HepG2 (cell line): Measurements from ENCODE around the gene CAPN11. TPM values are rescaled to one million over a fixed set of nuclear protein-coding genes. Genes with fewer than 3 reads are reported as not detected.
A peak's percentile ranks its signal among the peaks of the same experiment; 100 is the strongest.

ENCODE experiments used
- GFI1 ChIP-seq: sonication (generic); formaldehyde crosslinking; IDR thresholded peaks from 2 replicates; pipeline ENCODE4 v1.5.0; 2020; ENCODE audit warnings: missing genetic modification reagents, mild to moderate bottlenecking, borderline replicate concordance
- HES4 ChIP-seq: sonication (generic); formaldehyde crosslinking; IDR thresholded peaks from 2 replicates; pipeline ENCODE4 v1.9.0; 2021; ENCODE audit warnings: mild to moderate bottlenecking, missing genetic modification reagents, borderline replicate concordance
- ZMYM3 ChIP-seq: sonication (generic); formaldehyde crosslinking; IDR thresholded peaks from 2 replicates; pipeline ENCODE4 v1.5.1; 2020; ENCODE audit warnings: mild to moderate bottlenecking, missing genetic modification reagents
- ZNF7 ChIP-seq: IDR thresholded peaks from 2 replicates; pipeline ENCODE4 v1.6.1; 2016; ENCODE audit warnings: missing biosample characterization, missing genetic modification reagents
- polyA plus RNA-seq, 8 experiments: library from polyadenylated mRNA; depleted of rRNA in 3 of 8; stranded (reverse) in 7 of 8; unstranded in 1 of 8; fragments of >200 nt; fragmentation: Illumina TruSeq in 4 of 8; extraction: Trizol in 4 of 8; gene quantifications; 2 replicates each; pipeline versions ENCODE4 v1.2.1 to v1.2.3, GENCODE V29; 2011 to 2016; ENCODE audit warnings: low read depth in 4 of 8, missing spikeins in 1 of 8, mixed read lengths in 1 of 8; ENCODE audit not compliant: insufficient read depth in 1 of 8
- total RNA-seq, 5 experiments: library from RNA; depleted of rRNA; stranded (reverse); fragments of >200 nt; fragmentation: Illumina TruSeq; extraction: Trizol; gene quantifications; 2 replicates each; pipeline ENCODE4 v1.2.3, GENCODE V29; 2016; ENCODE audit warnings: low read depth in 1 of 5
- TF ChIP-seq, protein P1 (sequence below): IDR thresholded peaks from 2 replicates; pipeline ENCODE4 v1.6.1; 2016; ENCODE audit warnings: low read depth
- TF ChIP-seq, protein P2 (sequence below), 2 experiments: fragments of 450-650 bp in 1 of 2; sonication (generic) in 1 of 2; formaldehyde crosslinking; IDR thresholded peaks; 2 replicates each; pipeline versions ENCODE4 v1.5.0 to v1.8.0; 2020 to 2022; ENCODE audit warnings: mild to moderate bottlenecking in 1 of 2, missing genetic modification reagents in 1 of 2
- TF ChIP-seq, protein P3 (sequence below): sonication (generic); formaldehyde crosslinking; IDR thresholded peaks from 2 replicates; pipeline ENCODE4 v1.4.0; 2020; ENCODE audit warnings: mild to moderate bottlenecking, missing genetic modification reagents
- TF ChIP-seq, protein P4 (sequence below): sonication (generic); formaldehyde crosslinking; IDR thresholded peaks from 2 replicates; pipeline ENCODE4 v1.4.0; 2020; ENCODE audit warnings: low read depth, missing genetic modification reagents
- TF ChIP-seq, protein P5 (sequence below): sonication (generic); formaldehyde crosslinking; IDR thresholded peaks from 2 replicates; pipeline ENCODE4 v1.4.0; 2020; ENCODE audit warnings: mild to moderate bottlenecking, missing genetic modification reagents

Gene CAPN11
- total and polyA plus RNA-seq, 2 of the 13 experiments (the other 11 are each of a cell fraction or from before 2014, with no cell fraction given) = 0.07 to 0.11 TPM

DNA sequence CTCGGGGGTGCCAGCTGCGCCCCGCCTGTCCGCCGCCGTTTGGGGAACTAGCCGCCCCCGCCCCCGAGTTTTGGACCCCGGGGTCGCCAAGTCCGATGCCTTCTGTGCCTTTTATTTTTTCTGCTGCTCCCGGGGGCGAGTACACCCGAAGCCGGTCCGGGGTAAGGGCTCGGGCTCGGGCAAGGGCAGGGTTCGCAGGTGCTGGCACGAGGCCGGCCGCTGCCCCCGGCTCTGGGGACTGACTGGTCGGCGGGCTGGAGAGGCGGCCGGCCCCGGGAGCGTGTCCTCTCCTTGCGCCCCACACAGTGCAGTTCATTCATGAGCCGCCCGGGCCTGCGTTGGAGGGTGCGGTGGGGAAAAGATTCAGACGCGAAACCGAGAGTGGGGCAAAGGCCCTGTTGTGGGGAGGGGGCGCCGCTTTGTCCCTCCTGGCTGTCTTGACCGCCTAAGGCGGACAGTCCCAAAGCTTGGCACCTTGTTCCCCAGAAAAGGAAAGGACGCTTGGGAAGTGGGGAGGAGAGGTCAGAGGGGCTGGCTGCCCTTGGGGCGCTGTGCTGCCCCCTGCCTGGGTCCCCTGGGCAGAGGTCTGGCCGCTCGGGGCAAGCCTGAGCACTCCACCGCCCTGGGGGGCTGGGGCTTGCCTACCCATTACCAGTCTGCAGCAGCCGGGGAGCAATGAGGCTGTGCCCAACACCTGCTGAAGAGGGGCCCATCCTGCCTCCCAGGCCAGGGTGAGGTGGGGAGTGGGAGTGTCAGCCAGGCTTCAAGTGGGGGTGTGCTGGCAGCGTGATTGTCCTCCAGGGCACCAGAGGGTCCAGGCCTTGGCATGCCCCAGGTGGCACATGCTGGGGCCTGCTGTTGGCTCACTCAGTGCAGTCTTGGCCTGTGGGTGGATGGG lies 30.4 kb upstream of the CAPN11 start (continued):
- TF ChIP-seq, protein P1, sequence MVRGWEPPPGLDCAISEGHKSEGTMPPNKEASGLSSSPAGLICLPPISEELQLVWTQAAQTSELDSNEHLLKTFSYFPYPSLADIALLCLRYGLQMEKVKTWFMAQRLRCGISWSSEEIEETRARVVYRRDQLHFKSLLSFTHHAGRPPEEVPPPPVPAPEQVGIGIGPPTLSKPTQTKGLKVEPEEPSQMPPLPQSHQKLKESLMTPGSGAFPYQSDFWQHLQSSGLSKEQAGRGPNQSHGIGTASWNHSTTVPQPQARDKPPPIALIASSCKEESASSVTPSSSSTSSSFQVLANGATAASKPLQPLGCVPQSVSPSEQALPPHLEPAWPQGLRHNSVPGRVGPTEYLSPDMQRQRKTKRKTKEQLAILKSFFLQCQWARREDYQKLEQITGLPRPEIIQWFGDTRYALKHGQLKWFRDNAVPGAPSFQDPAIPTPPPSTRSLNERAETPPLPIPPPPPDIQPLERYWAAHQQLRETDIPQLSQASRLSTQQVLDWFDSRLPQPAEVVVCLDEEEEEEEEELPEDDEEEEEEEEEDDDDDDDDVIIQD (CRISPR knock-in tag) = no peak
- TF ChIP-seq ZNF7 (CRISPR knock-in tag) = no peak
- TF ChIP-seq, protein P2, sequence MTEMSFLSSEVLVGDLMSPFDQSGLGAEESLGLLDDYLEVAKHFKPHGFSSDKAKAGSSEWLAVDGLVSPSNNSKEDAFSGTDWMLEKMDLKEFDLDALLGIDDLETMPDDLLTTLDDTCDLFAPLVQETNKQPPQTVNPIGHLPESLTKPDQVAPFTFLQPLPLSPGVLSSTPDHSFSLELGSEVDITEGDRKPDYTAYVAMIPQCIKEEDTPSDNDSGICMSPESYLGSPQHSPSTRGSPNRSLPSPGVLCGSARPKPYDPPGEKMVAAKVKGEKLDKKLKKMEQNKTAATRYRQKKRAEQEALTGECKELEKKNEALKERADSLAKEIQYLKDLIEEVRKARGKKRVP (CRISPR knock-in tag; IDR thresholded peaks at IDR 0.05) = no peak
- peak; percentile 40; the same call in 1 of the 2 replicates for TF ChIP-seq GFI1
- TF ChIP-seq, protein P3, sequence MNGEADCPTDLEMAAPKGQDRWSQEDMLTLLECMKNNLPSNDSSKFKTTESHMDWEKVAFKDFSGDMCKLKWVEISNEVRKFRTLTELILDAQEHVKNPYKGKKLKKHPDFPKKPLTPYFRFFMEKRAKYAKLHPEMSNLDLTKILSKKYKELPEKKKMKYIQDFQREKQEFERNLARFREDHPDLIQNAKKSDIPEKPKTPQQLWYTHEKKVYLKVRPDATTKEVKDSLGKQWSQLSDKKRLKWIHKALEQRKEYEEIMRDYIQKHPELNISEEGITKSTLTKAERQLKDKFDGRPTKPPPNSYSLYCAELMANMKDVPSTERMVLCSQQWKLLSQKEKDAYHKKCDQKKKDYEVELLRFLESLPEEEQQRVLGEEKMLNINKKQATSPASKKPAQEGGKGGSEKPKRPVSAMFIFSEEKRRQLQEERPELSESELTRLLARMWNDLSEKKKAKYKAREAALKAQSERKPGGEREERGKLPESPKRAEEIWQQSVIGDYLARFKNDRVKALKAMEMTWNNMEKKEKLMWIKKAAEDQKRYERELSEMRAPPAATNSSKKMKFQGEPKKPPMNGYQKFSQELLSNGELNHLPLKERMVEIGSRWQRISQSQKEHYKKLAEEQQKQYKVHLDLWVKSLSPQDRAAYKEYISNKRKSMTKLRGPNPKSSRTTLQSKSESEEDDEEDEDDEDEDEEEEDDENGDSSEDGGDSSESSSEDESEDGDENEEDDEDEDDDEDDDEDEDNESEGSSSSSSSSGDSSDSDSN (CRISPR knock-in tag) = peak; percentile 88
- TF ChIP-seq, protein P4, sequence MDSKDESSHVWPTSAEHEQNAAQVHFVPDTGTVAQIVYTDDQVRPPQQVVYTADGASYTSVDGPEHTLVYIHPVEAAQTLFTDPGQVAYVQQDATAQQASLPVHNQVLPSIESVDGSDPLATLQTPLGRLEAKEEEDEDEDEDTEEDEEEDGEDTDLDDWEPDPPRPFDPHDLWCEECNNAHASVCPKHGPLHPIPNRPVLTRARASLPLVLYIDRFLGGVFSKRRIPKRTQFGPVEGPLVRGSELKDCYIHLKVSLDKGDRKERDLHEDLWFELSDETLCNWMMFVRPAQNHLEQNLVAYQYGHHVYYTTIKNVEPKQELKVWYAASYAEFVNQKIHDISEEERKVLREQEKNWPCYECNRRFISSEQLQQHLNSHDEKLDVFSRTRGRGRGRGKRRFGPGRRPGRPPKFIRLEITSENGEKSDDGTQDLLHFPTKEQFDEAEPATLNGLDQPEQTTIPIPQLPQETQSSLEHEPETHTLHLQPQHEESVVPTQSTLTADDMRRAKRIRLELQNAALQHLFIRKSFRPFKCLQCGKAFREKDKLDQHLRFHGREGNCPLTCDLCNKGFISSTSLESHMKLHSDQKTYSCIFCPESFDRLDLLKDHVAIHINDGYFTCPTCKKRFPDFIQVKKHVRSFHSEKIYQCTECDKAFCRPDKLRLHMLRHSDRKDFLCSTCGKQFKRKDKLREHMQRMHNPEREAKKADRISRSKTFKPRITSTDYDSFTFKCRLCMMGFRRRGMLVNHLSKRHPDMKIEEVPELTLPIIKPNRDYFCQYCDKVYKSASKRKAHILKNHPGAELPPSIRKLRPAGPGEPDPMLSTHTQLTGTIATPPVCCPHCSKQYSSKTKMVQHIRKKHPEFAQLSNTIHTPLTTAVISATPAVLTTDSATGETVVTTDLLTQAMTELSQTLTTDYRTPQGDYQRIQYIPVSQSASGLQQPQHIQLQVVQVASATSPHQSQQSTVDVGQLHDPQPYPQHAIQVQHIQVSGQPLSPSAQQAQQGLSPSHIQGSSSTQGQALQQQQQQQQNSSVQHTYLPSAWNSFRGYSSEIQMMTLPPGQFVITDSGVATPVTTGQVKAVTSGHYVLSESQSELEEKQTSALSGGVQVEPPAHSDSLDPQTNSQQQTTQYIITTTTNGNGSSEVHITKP (CRISPR knock-in tag) = no peak
- TF ChIP-seq, protein P5, sequence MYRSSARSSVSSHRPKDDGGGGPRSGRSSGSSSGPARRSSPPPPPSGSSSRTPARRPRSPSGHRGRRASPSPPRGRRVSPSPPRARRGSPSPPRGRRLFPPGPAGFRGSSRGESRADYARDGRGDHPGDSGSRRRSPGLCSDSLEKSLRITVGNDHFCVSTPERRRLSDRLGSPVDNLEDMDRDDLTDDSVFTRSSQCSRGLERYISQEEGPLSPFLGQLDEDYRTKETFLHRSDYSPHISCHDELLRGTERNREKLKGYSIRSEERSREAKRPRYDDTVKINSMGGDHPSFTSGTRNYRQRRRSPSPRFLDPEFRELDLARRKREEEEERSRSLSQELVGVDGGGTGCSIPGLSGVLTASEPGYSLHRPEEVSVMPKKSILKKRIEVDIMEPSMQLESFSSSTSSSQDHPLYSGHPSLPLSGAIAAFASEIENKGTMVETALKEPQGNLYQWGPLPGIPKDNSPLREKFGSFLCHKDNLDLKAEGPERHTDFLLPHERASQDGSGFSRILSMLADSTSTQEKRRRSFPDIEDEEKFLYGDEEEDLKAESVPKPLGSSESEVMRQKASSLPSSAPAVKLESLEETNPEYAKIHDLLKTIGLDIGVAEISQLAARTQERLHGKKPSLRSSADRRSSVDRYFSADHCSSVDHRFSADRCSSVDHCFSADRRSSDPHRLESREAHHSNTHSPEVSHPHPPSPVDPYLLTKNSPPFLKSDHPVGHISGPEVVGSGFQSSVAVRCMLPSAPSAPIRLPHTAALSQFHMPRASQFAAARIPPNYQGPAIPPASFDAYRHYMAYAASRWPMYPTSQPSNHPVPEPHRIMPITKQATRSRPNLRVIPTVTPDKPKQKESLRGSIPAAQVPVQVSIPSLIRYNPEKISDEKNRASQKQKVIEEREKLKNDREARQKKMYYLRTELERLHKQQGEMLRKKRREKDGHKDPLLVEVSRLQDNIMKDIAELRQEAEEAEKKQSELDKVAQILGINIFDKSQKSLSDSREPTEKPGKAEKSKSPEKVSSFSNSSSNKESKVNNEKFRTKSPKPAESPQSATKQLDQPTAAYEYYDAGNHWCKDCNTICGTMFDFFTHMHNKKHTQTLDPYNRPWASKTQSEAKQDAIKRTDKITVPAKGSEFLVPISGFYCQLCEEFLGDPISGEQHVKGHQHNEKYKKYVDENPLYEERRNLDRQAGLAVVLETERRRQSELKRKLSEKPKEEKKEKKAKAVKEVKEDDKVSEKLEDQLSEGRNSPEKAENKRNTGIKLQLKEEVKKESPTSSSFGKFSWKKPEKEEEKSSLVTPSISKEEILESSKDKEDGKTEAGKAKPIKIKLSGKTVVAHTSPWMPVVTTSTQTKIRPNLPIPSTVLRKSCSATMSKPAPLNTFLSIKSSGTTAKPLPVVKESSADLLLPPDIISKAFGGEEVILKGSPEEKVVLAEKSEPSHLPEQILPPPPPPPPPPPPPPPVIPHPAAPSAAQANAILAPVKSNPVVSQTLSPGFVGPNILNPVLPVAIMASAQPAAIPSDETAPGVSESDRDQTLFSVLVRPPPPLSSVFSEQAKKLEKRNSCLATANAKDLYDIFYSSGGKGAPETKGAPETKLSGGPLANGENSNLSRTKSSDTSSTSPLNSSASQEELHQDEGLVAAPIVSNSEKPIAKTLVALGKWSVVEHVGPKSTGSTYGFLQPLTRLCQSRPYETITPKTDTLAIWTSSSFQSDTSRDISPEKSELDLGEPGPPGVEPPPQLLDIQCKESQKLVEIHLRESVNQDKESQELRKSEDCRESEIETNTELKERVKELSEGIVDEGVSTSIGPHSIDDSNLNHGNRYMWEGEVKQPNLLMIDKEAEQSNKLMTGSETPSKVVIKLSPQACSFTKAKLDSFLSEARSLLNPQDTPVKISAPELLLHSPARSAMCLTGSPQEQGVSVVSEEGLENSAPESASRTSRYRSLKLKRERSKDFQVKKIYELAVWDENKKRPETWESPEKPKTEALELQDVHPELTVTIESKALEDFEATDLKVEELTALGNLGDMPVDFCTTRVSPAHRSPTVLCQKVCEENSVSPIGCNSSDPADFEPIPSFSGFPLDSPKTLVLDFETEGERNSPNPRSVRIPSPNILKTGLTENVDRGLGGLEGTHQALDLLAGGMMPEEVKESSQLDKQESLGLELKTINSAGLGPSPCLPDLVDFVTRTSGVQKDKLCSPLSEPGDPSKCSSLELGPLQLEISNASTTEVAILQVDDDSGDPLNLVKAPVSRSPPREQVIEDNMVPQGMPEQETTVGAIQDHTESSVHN (CRISPR knock-in tag) = peak; percentile 35; the same call in 1 of the 2 replicates
- TF ChIP-seq HES4 (CRISPR knock-in tag) = peak; percentile 32; the same call in 1 of the 2 replicates
- TF ChIP-seq ZMYM3 (CRISPR knock-in tag) = 0 out of 2 replicates have a peak, but pooled peaks have one; percentile 2
